ENCODE data around the gene ST7. TPM values are rescaled to one million over a fixed set of nuclear protein-coding genes. Genes with fewer than 3 reads are reported as not detected.
"Not testable (repeated sequence)": the region's sequence is repeated elsewhere in the genome, so short reads cannot be mapped to it uniquely, and the experiment has no call there.

Gene ST7
- total RNA-seq, 1 experiment from 2014 or later = 38.2 TPM

DNA sequence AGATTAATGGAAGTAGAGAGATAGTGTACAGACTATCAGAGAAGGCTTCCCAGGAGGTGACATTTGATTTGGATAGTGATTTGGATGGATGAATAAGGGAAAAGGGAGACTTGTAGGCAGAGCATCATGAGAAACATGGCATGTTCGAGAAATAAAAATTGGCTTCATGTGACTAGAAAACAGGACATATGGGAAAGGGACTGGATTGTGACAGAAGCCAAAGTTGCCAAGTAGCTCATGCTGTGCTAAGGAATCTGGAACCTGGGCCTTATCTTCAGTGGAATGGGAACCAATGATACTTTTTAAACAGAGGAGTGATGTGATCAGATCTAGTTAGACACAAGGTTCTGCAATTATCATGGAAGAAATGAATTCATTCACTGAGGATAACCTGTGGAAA lies 168.7 kb downstream of the ST7 start:
- H3K4me3 Mint-ChIP-seq (ENCODE audit: unreplicated experiment); H3K4me3 ChIP-seq (ENCODE audit: low read depth, low read length); H3K4me1 ChIP-seq; H3K27ac Mint-ChIP-seq (ENCODE audit: unreplicated experiment); H3K36me3 Mint-ChIP-seq (ENCODE audit: insufficient read depth, unreplicated experiment); BruUV-seq (replicated peaks); H3K36me3 ChIP-seq (ENCODE audit: control insufficient read depth, insufficient read depth, low read length); H3K9me3 Mint-ChIP-seq (ENCODE audit: unreplicated experiment); H3K27me3 Mint-ChIP-seq (ENCODE audit: insufficient read depth, unreplicated experiment); H3K9me3 ChIP-seq; POLR2A ChIA-PET; intact Hi-C loops (cut with micrococcal nuclease; ENCODE audit: unreplicated experiment); H3K27me3 ChIP-seq (replicated peaks; ENCODE audit: control insufficient read depth, insufficient read depth, low read length); DNase-seq; H3K4me1 Mint-ChIP-seq (ENCODE audit: low read depth, unreplicated experiment): not testable (repeated sequence)
- CTCF ChIA-PET = interaction anchor here (0.7 kb wide), 1 partner anchor 137 kb away, joined by 3 read pairs; no protein-coding TSS in a partner anchor

- BruUV-seq (replicated peaks) = no TSS peak
- H3K27me3 ChIP-seq (replicated peaks; ENCODE audit: control insufficient read depth, insufficient read depth, low read length) = no peaks in the 10 kb centered on the region
- Mint-ChIP-seq H3K4me1 (ENCODE audit: low read depth, unreplicated experiment) (no peaks in the 10 kb centered on the region), H3K27ac (ENCODE audit: unreplicated experiment) (no peak overlapping the region), H3K9me3 (ENCODE audit: unreplicated experiment) (no peaks in the 10 kb centered on the region), H3K36me3 (ENCODE audit: insufficient read depth, unreplicated experiment) (peaks cover 6% of the 10 kb centered on the region), H3K27me3 (ENCODE audit: insufficient read depth, unreplicated experiment) (no peaks in the 10 kb centered on the region), H3K4me3 (ENCODE audit: unreplicated experiment) (no peak overlapping the region)
- no peaks in the 10 kb centered on the region for H3K4me1 ChIP-seq
- intact Hi-C loops (cut with micrococcal nuclease; ENCODE audit: unreplicated experiment) = no loop called here
- CTCF ChIA-PET = no interaction called here
- POLR2A ChIA-PET = no interaction called here
- H3K9me3 ChIP-seq = no peaks in the 10 kb centered on the region
- DNase-seq = no peak
- TF ChIP-seq, protein P1, sequence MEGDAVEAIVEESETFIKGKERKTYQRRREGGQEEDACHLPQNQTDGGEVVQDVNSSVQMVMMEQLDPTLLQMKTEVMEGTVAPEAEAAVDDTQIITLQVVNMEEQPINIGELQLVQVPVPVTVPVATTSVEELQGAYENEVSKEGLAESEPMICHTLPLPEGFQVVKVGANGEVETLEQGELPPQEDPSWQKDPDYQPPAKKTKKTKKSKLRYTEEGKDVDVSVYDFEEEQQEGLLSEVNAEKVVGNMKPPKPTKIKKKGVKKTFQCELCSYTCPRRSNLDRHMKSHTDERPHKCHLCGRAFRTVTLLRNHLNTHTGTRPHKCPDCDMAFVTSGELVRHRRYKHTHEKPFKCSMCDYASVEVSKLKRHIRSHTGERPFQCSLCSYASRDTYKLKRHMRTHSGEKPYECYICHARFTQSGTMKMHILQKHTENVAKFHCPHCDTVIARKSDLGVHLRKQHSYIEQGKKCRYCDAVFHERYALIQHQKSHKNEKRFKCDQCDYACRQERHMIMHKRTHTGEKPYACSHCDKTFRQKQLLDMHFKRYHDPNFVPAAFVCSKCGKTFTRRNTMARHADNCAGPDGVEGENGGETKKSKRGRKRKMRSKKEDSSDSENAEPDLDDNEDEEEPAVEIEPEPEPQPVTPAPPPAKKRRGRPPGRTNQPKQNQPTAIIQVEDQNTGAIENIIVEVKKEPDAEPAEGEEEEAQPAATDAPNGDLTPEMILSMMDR (IDR thresholded peaks at IDR 0.05; ENCODE audit: insufficient read depth in 1 of 2, low read depth in 1 of 2, low read length in 1 of 2, severe bottlenecking in 1 of 2, unreplicated experiment in 1 of 2) = no peak
- no peaks in the 10 kb centered on the region for H3K36me3 ChIP-seq (ENCODE audit: control insufficient read depth, insufficient read depth, low read length)
- no peak overlapping the region for H3K4me3 ChIP-seq (ENCODE audit: low read depth, low read length)
These were observed 169.2 kb downstream of the ST7 start for GRCh38 chr7:117122536-117122935.

- ChIA-PET CTCF (no interaction called here), POLR2A (interaction anchor here (0.6 kb wide), 1 partner anchor 668 kb away, joined by 3 read pairs; no protein-coding TSS in a partner anchor)
- no TSS peak for BruUV-seq (replicated peaks)
- H3K27ac Mint-ChIP-seq (ENCODE audit: unreplicated experiment) = no peak overlapping the region
- TF ChIP-seq, protein P1 (IDR thresholded peaks at IDR 0.05; ENCODE audit: insufficient read depth in 1 of 2, low read depth in 1 of 2, low read length in 1 of 2, severe bottlenecking in 1 of 2, unreplicated experiment in 1 of 2) = no peak
- DNase-seq = no peak
- intact Hi-C loops (cut with micrococcal nuclease; ENCODE audit: unreplicated experiment) = no loop called here
- H3K27me3 ChIP-seq (replicated peaks; ENCODE audit: control insufficient read depth, insufficient read depth, low read length) = no peaks in the 10 kb centered on the region
- H3K36me3 ChIP-seq (ENCODE audit: control insufficient read depth, insufficient read depth, low read length) = no peaks in the 10 kb centered on the region
- no peaks in the 10 kb centered on the region for H3K4me1 ChIP-seq
- H3K4me3 ChIP-seq (ENCODE audit: low read depth, low read length) = no peak overlapping the region
- H3K4me3 Mint-ChIP-seq (ENCODE audit: unreplicated experiment) = no peak overlapping the region
- H3K27me3 Mint-ChIP-seq (ENCODE audit: insufficient read depth, unreplicated experiment) = no peaks in the 10 kb centered on the region
- H3K4me1 Mint-ChIP-seq (ENCODE audit: low read depth, unreplicated experiment) = no peaks in the 10 kb centered on the region
- H3K36me3 Mint-ChIP-seq (ENCODE audit: insufficient read depth, unreplicated experiment) = peaks cover 6% of the 10 kb centered on the region
- no peaks in the 10 kb centered on the region for H3K9me3 ChIP-seq
- no peaks in the 10 kb centered on the region for H3K9me3 Mint-ChIP-seq (ENCODE audit: unreplicated experiment)
These were observed 170.1 kb downstream of the ST7 start for GRCh38 chr7:117123311-117123926.
